CD4-positive, alpha-beta T cell treated with Interferon gamma for 1 hour (primary cell): Measurements from ENCODE around the gene QSOX2.
"Not testable (repeated sequence)": the region's sequence is repeated elsewhere in the genome, so short reads cannot be mapped to it uniquely, and the experiment has no call there.

ENCODE experiments used
- DNase-seq: peaks from one replicate; pipeline ENCODE4 v3.0.0-alpha.2; 2020

QSOX2 gene

GRCh38 chr9:136282272-136282861 lies 36.8 kb upstream of the QSOX2 start:
- peak; percentile 17 for DNase-seq

- DNase-seq = no peak
Measured at GRCh38 chr9:136281421-136282271, 36.0 kb upstream of the QSOX2 start.

GRCh38 chr9:136280535-136281315 lies 35.1 kb upstream of the QSOX2 start:
- DNase-seq = no peak

GRCh38 chr9:136279471-136279870 lies 33.9 kb upstream of the QSOX2 start:
- no peak for DNase-seq

- no peak for DNase-seq
Measured at GRCh38 chr9:136278894-136279293, 33.3 kb upstream of the QSOX2 start.

- no peak for DNase-seq
Measured at GRCh38 chr9:136278221-136278620, 32.6 kb upstream of the QSOX2 start.

GRCh38 chr9:136277746-136278145 lies 32.1 kb upstream of the QSOX2 start:
- DNase-seq = no peak

- no peak for DNase-seq
Measured at GRCh38 chr9:136276716-136277115, 31.1 kb upstream of the QSOX2 start.

GRCh38 chr9:136275655-136276429 lies 30.2 kb upstream of the QSOX2 start:
- no peak for DNase-seq

GRCh38 chr9:136274786-136275654 lies 29.4 kb upstream of the QSOX2 start:
- DNase-seq = no peak

- no peak for DNase-seq
Measured at GRCh38 chr9:136273921-136274785, 28.5 kb upstream of the QSOX2 start.

GRCh38 chr9:136273244-136273865 lies 27.7 kb upstream of the QSOX2 start:
- DNase-seq = no peak

- DNase-seq = no peak
Measured at GRCh38 chr9:136270173-136270705, 24.6 kb upstream of the QSOX2 start.

GRCh38 chr9:136268735-136269134 lies 23.1 kb upstream of the QSOX2 start:
- DNase-seq = no peak

- DNase-seq = no peak
Measured at GRCh38 chr9:136268318-136268717, 22.7 kb upstream of the QSOX2 start.

- peak; percentile 87 for DNase-seq
Measured at GRCh38 chr9:136267261-136268111, 21.9 kb upstream of the QSOX2 start.

- DNase-seq = not testable (repeated sequence)
Measured at GRCh38 chr9:136266641-136267040, 21.0 kb upstream of the QSOX2 start.

- no peak for DNase-seq
Measured at GRCh38 chr9:136265561-136266355, 20.1 kb upstream of the QSOX2 start.
